ENCODE measurements around the gene SSR3. TPM values are rescaled to one million over a fixed set of nuclear protein-coding genes. Genes with fewer than 3 reads are reported as not detected.

The SSR3 gene
- total RNA-seq, 6 experiments from 2014 or later, result 622 to 815 (median 721) TPM

DNA sequence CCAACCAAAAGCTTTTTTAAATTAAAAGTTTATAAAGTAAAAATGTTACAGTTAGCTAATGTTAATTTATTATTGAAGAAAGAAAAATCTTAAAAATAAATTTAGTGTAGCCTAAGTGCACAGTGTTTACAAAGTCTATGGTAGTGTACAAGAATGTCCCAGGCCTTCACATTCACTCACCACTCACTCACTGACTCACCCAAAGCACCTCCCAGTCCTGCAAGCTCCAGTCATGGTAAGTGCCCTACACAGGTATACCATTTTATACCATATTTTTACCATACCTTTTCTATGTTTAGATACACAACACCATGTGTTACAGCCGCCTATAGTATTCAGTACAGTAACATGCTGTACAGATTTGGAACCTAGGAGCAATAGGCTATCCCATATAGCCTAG, 29.1 kb downstream of the SSR3 start:
- H3K27ac Mint-ChIP-seq, result no peak overlapping the region

DNA sequence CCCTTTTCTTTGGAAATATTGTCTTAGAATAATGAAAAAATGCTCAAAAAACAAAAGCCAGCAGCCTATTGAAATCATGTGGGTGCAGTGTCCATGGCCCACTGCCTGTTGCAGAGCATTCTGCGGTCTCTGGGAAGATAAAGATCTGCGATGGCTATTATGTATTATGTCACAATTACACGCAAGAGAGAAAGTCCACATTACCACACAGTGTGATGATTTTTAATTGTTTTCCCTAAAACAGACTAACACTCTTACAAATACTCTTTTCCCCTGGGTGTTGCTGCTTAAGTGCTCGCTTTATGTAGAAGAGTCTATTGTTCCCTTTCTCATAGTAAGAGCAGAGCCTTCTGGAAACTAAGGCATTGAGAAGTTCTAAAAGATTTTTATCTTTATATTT, 32.2 kb downstream of the SSR3 start:
- TF ChIP-seq, protein P1, sequence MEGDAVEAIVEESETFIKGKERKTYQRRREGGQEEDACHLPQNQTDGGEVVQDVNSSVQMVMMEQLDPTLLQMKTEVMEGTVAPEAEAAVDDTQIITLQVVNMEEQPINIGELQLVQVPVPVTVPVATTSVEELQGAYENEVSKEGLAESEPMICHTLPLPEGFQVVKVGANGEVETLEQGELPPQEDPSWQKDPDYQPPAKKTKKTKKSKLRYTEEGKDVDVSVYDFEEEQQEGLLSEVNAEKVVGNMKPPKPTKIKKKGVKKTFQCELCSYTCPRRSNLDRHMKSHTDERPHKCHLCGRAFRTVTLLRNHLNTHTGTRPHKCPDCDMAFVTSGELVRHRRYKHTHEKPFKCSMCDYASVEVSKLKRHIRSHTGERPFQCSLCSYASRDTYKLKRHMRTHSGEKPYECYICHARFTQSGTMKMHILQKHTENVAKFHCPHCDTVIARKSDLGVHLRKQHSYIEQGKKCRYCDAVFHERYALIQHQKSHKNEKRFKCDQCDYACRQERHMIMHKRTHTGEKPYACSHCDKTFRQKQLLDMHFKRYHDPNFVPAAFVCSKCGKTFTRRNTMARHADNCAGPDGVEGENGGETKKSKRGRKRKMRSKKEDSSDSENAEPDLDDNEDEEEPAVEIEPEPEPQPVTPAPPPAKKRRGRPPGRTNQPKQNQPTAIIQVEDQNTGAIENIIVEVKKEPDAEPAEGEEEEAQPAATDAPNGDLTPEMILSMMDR (IDR thresholded peaks at IDR 0.05), result no peak
- Mint-ChIP-seq H3K9me3 (no peaks in the 10 kb centered on the region), H3K27ac (no peak overlapping the region), H3K27me3 (ENCODE audit: insufficient read depth) (no peaks in the 10 kb centered on the region), H3K4me1 (ENCODE audit: low read depth) (no peaks in the 10 kb centered on the region), H3K4me3 (no peak overlapping the region), H3K36me3 (ENCODE audit: low read depth) (no peaks in the 10 kb centered on the region)
- DNase-seq, result no peak

More for the DNA sequence above, 29.1 kb downstream of the SSR3 start:
- H3K4me1 Mint-ChIP-seq (ENCODE audit: low read depth), result no peaks in the 10 kb centered on the region
- TF ChIP-seq, protein P1 (IDR thresholded peaks at IDR 0.05), result no peak
- H3K9me3 Mint-ChIP-seq, result no peaks in the 10 kb centered on the region
- no peaks in the 10 kb centered on the region for H3K36me3 Mint-ChIP-seq (ENCODE audit: low read depth)
- no peaks in the 10 kb centered on the region; the same call in 1 of the 2 replicates for H3K27me3 Mint-ChIP-seq (ENCODE audit: insufficient read depth)
- no peak overlapping the region for H3K4me3 Mint-ChIP-seq
- DNase-seq, result no peak

DNA sequence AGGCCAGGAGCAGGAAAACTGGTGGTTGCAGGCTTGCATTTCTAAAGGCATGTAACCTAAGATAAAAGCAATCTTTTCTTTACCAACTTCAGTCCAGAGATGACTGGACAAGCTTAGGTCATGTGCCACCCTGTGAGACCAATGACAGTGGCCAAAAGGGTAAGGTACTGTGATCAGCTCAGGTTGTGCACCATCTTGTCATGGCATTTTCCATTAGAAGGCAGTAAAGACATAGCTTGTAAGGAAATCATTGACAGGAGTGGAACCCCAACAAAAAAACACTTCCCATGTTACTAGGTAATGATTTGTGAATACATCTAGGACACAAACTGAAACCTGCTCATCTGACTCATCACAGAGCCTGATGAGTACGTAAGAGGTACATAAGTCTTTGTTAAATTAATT, 35.2 kb downstream of the SSR3 start:
- Mint-ChIP-seq H3K27ac (no peak overlapping the region), H3K4me1 (ENCODE audit: low read depth) (peaks cover 9% of the 10 kb centered on the region; the same call in 1 of the 2 replicates), H3K27me3 (ENCODE audit: insufficient read depth) (no peaks in the 10 kb centered on the region), H3K9me3 (no peaks in the 10 kb centered on the region), H3K4me3 (no peak overlapping the region), H3K36me3 (ENCODE audit: low read depth) (no peaks in the 10 kb centered on the region)
- TF ChIP-seq, protein P1 (IDR thresholded peaks at IDR 0.05), result no peak
- DNase-seq, result no peak

DNA sequence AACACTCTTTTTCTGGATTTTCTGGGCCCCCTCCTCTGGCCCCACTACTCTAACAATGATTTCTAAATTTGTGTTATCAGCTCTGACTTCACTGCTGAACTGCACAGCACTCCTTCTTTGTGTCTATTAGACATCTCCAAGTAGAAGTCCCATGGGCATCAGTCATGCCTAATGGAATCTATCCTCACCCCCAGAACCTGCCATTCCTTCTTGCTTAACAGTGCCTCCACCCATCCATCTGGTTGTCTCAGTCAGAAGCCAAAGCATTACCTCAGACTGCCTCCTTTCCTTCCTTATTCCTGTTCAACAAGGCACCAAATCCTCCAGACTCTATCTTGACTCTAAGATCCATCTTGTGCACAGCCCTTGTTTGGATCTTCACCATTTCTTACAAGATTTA, 36.2 kb downstream of the SSR3 start:
- peaks cover 13% of the 10 kb centered on the region for H3K4me1 Mint-ChIP-seq (ENCODE audit: low read depth)
- no peaks in the 10 kb centered on the region for H3K27me3 Mint-ChIP-seq (ENCODE audit: insufficient read depth)
- no peak for DNase-seq
- H3K36me3 Mint-ChIP-seq (ENCODE audit: low read depth), result no peaks in the 10 kb centered on the region
- no peaks in the 10 kb centered on the region for H3K9me3 Mint-ChIP-seq
- no peak overlapping the region for H3K4me3 Mint-ChIP-seq
- no peak overlapping the region for H3K27ac Mint-ChIP-seq
- TF ChIP-seq, protein P1 (IDR thresholded peaks at IDR 0.05), result no peak

DNA sequence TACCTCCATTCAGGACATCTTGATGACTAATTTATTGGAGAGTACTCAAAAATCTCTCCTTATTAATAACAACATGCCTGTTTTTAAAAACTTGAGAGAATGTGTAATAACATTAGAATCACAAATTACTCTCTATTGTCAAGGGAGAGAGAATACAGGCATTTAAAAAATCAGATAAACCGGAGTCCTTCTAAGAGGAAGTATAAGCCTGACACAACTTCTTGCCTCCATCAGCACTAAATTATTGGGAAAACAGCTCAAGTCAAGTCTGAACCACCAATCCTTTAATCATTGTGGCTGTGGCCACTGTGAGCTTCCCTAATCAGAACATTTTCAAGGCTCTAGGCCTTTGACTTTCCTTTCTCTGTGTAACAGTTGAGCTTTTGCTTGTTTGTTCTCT, 38.0 kb downstream of the SSR3 start:
- no peak for DNase-seq
- no peak overlapping the region for H3K27ac Mint-ChIP-seq
- TF ChIP-seq, protein P1 (IDR thresholded peaks at IDR 0.05), result no peak

DNA sequence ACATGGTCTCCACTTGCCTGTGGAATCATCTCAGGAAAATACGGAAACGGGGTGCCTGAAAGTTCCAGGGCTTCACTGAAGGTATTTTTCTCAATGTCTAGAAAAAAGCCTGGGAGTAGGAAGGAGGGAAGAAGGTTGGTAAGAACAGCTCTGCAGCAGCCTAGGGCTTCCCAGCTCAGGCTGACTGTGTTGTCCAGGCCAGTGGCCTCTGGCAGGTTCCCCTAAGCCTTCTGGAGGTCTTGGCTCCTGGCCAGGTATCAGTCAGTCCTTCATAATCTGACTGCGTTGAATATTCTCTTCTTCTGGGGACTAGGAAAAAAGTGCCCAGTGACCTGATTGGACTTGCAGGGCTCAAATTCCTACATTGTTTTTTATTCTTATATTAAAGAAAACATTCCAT, 38.6 kb downstream of the SSR3 start:
- no peak overlapping the region for H3K4me3 Mint-ChIP-seq
- H3K27ac Mint-ChIP-seq, result no peak overlapping the region
- H3K36me3 Mint-ChIP-seq (ENCODE audit: low read depth), result no peaks in the 10 kb centered on the region
- peaks cover 4% of the 10 kb centered on the region; the same call in 1 of the 2 replicates for H3K27me3 Mint-ChIP-seq (ENCODE audit: insufficient read depth)
- H3K4me1 Mint-ChIP-seq (ENCODE audit: low read depth), result peaks cover 17% of the 10 kb centered on the region
- TF ChIP-seq, protein P1 (IDR thresholded peaks at IDR 0.05), result no peak
- no peaks in the 10 kb centered on the region for H3K9me3 Mint-ChIP-seq
- no peak for DNase-seq

More for the DNA sequence above, 38.0 kb downstream of the SSR3 start:
- peaks cover 17% of the 10 kb centered on the region for H3K4me1 Mint-ChIP-seq (ENCODE audit: low read depth)
- H3K4me3 Mint-ChIP-seq, result no peak overlapping the region
- no peaks in the 10 kb centered on the region for H3K36me3 Mint-ChIP-seq (ENCODE audit: low read depth)
- H3K27me3 Mint-ChIP-seq (ENCODE audit: insufficient read depth), result no peaks in the 10 kb centered on the region
- no peaks in the 10 kb centered on the region for H3K9me3 Mint-ChIP-seq
